Stomach (tissue), 9 donors: Measurements from ENCODE around the gene TPSAB1. TPM values are rescaled to one million over a fixed set of nuclear protein-coding genes. Genes with fewer than 3 reads are reported as not detected.

ENCODE experiments used
- DNase-seq, 2 donors: peaks; one replicate each; pipeline versions ENCODE4 v3.0.0 to v3.0.0-alpha.2; 2013 to 2019
- H3K27ac ChIP-seq, 5 donors: fragments of 200-600 bp in 4 of 5; sonication (generic) in 4 of 5; one replicate each; pipeline ENCODE4 v1.5.1; 2013 to 2019; ENCODE audit warnings: mild to moderate bottlenecking in 1 of 5, moderate library complexity in 1 of 5
- H3K27me3 ChIP-seq, 3 donors: fragments of 200-600 bp; sonication (generic); one replicate each; pipeline ENCODE4 v1.5.1; 2017 to 2019; ENCODE audit warnings: mixed run types in 1 of 3
- H3K36me3 ChIP-seq, 4 donors: fragments of 200-600 bp; sonication (generic); 1 replicate in 3 of 4; 2 replicates in 1 of 4; pipeline ENCODE4 v1.5.1; 2016 to 2019
- H3K4me1 ChIP-seq, 4 donors: fragments of 200-600 bp; sonication (generic); one replicate each; pipeline ENCODE4 v1.5.1; 2016 to 2019
- H3K4me3 ChIP-seq, 4 donors: fragments of 200-600 bp; sonication (generic) in 3 of 4; one replicate each; pipeline ENCODE4 v1.5.1; 2016 to 2019; ENCODE audit warnings: mild to moderate bottlenecking in 1 of 4
- H3K9me3 ChIP-seq, 4 donors: fragments of 200-600 bp; sonication (generic); one replicate each; pipeline ENCODE4 v1.5.1; 2016 to 2019
- CTCF ChIP-seq, 7 experiments: fragments of 450-650 bp in 4 of 7; fragments of 200-600 bp in 3 of 7; sonication (generic) in 3 of 7; IDR thresholded peaks; one replicate each; pipeline ENCODE4 v1.5.1; 2016 to 2019; ENCODE audit warnings: antibody characterized with exemption in 7 of 7, control low read depth in 2 of 7, mild to moderate bottlenecking in 1 of 7
- EP300 ChIP-seq: sonication (generic); formaldehyde crosslinking; IDR thresholded peaks from one replicate; pipeline ENCODE4 v1.6.1; 2017; ENCODE audit warnings: antibody characterized with exemption
- POLR2A ChIP-seq, 4 donors: fragments of 450-650 bp; IDR thresholded peaks; one replicate each; pipeline ENCODE4 v1.6.1; 2016; ENCODE audit warnings: antibody characterized with exemption in 4 of 4, control low read depth in 2 of 4, mild to moderate bottlenecking in 1 of 4, moderate library complexity in 1 of 4
- POLR2AphosphoS5 ChIP-seq, 3 donors: sonication (generic); formaldehyde crosslinking; IDR thresholded peaks; one replicate each; pipeline ENCODE4 v1.6.1; 2016; ENCODE audit warnings: antibody characterized with exemption in 3 of 3
- WGBS, 5 donors: extraction: QIAGEN DNeasy Blood & Tissue Kit in 3 of 5; methylation state at CpG; one replicate each; pipeline versions ENCODE4 v1.1.5 to v1.1.7; 2013 to 2018; 5-methylcytosine and 5-hydroxymethylcytosine counted together
- intact Hi-C: fragments of 100-400 bp; cut with DNase I; formaldehyde crosslinking; loops from one replicate; pipeline ENCODE4 v1.15.1; 2023; ENCODE audit warnings: low total_unique reads
- polyA plus RNA-seq, 3 donors: library from polyadenylated mRNA; stranded (reverse); fragments of 200-250 nt; gene quantifications; one replicate each; pipeline ENCODE4 v1.2.3, GENCODE V29; 2013
- total RNA-seq, 5 donors: library from RNA; depleted of rRNA; stranded (reverse); fragments of >200 nt; gene quantifications; one replicate each; pipeline versions ENCODE4 v1.1.0 to v1.2.3, GENCODE V29; 2014 to 2016
- donor health status: healthy with polysubstance abuse.
- donor health status: Bipolar disorder and iron deficiency.
- donor health status: healthy.

TPSAB1 gene
- total and polyA plus RNA-seq, 8 donors, result 15.4 to 202 (median 71.2) TPM

GRCh38 chr16:1290063-1290501 lies 49.6 kb downstream of the TPSAB1 start:
- 25 to 34% (median 30%) methylated on average over 12 to 22 of the region's 22 CpGs for WGBS, 5 donors
- peaks cover 20 to 95% (median 56%) of the 10 kb centered on the region in 3 donors for H3K27me3 ChIP-seq
- no peaks in the 10 kb centered on the region for H3K9me3 ChIP-seq
- no peak overlapping the region for H3K4me3 ChIP-seq
- no peak for DNase-seq
- H3K36me3 ChIP-seq, result no peaks in the 10 kb centered on the region
- no peak for TF ChIP-seq POLR2A (IDR thresholded peaks at IDR 0.05)
- no peak overlapping the region for H3K27ac ChIP-seq
- intact Hi-C loops, result no loop called here
- H3K4me1 ChIP-seq, result peaks cover 0 to 16% (median 7%) of the 10 kb centered on the region in 4 donors

GRCh38 chr16:1290860-1291575 lies 50.5 kb downstream of the TPSAB1 start:
- DNase-seq, result no peak
- TF ChIP-seq POLR2A (IDR thresholded peaks at IDR 0.05) (no peak), CTCF (IDR thresholded peaks at IDR 0.05) (no peak), POLR2AphosphoS5 (IDR thresholded peaks at IDR 0.05) (no peak), EP300 (no peak)
- no peak overlapping the region for H3K27ac ChIP-seq
- H3K9me3 ChIP-seq, result no peaks in the 10 kb centered on the region
- H3K4me1 ChIP-seq, result peaks cover 0 to 16% (median 7%) of the 10 kb centered on the region in 4 donors
- no peaks in the 10 kb centered on the region for H3K36me3 ChIP-seq
- no peak overlapping the region for H3K4me3 ChIP-seq
- intact Hi-C loops, result no loop called here
- peaks cover 14 to 93% (median 53%) of the 10 kb centered on the region in 3 donors for H3K27me3 ChIP-seq
- WGBS, 5 donors, result 53 to 57% (median 56%) methylated on average over 28 to 29 of the region's 29 CpGs

DNA sequence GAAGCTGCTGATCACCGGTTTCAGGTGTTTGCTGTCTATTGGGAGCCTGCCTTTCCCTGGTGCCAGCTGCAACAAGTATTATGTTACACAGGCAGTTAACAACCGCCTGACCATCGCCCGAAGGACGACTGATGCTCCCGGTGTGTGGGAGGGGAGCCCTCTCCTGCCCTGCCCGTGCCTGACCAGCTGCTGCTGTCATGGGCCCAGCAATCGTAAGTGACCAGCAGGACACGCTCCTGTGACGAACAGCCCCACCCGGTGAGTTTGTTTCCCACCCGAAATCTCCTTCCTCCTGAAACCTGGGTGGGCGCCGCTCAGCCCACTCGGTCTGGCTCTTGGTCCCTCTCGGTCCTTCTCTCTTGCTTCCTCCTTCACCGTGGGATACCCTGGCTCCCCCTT lies 51.1 kb downstream of the TPSAB1 start:
- H3K27ac ChIP-seq, result no peak overlapping the region
- no peak for TF ChIP-seq POLR2A (IDR thresholded peaks at IDR 0.05)
- no peak for TF ChIP-seq POLR2AphosphoS5 (IDR thresholded peaks at IDR 0.05)
- H3K9me3 ChIP-seq, result no peaks in the 10 kb centered on the region
- intact Hi-C loops, result no loop called here
- no peak overlapping the region for H3K4me3 ChIP-seq
- 52 to 59% (median 55%) methylated on average over 16 to 17 of the region's 17 CpGs for WGBS, 5 donors
- H3K4me1 ChIP-seq, result peaks cover 0 to 16% (median 7%) of the 10 kb centered on the region in 4 donors
- H3K36me3 ChIP-seq, result no peaks in the 10 kb centered on the region
- peaks cover 14 to 89% (median 50%) of the 10 kb centered on the region in 3 donors for H3K27me3 ChIP-seq
- no peak for DNase-seq

Other genes starting within 250 kb of the TPSAB1 start
- not detected for gene SSTR5, start 168.0 kb upstream of the TPSAB1 start, total RNA-seq
- gene SSTR5, start 168.0 kb upstream of the TPSAB1 start, polyA plus RNA-seq, result under 1 TPM in 1 of 3 donors, not detected in 2; 0.13 TPM
- gene C1QTNF8, start 144.5 kb upstream of the TPSAB1 start, total RNA-seq, result not detected
- gene C1QTNF8, start 144.5 kb upstream of the TPSAB1 start, polyA plus RNA-seq, result not detected
- gene CACNA1H, start 87.6 kb upstream of the TPSAB1 start, total RNA-seq, result 10 to 100 TPM; 15.8 to 49.6 (median 33.3) TPM
- gene CACNA1H, start 87.6 kb upstream of the TPSAB1 start, polyA plus RNA-seq, result 10 to 100 TPM in 1 of 3 donors, 1 to 10 TPM in 2; 1.5 to 14.5 (median 4.2) TPM
- 10 to 100 TPM in 1 of 5 donors, not detected in 4; 22.9 TPM for gene TPSG1, start 15.4 kb upstream of the TPSAB1 start, total RNA-seq
- 1 to 10 TPM in 1 of 3 donors, under 1 TPM in 1, not detected in 1; 0.10 to 1.2 TPM for gene TPSG1, start 15.4 kb upstream of the TPSAB1 start, polyA plus RNA-seq
- gene TPSB2, start 10.5 kb upstream of the TPSAB1 start, total RNA-seq, result 100 to 1,000 TPM in 2 of 5 donors, 10 to 100 TPM in 1, 1 to 10 TPM in 1, not detected in 1; 1.8 to 158 (median 70.5) TPM
- gene TPSB2, start 10.5 kb upstream of the TPSAB1 start, polyA plus RNA-seq, result 100 to 1,000 TPM in 1 of 3 donors, 10 to 100 TPM in 2; 19.0 to 164 (median 47.9) TPM
- gene TPSD1, start 15.4 kb downstream of the TPSAB1 start, total RNA-seq, result 1 to 10 TPM in 1 of 5 donors, not detected in 4; 7.6 TPM
- gene TPSD1, start 15.4 kb downstream of the TPSAB1 start, polyA plus RNA-seq, result 1 to 10 TPM in 2 of 3 donors, under 1 TPM in 1; 0.70 to 6.4 (median 2.6) TPM
- gene UBE2I, start 68.9 kb downstream of the TPSAB1 start, total RNA-seq, result 10 to 100 TPM; 42.0 to 71.0 (median 48.0) TPM
- gene UBE2I, start 68.9 kb downstream of the TPSAB1 start, polyA plus RNA-seq, result 10 to 100 TPM; 42.2 to 48.2 (median 42.6) TPM
- 10 to 100 TPM in 1 of 5 donors, 1 to 10 TPM in 4; 3.7 to 94.7 (median 6.7) TPM for gene BAIAP3, start 92.9 kb downstream of the TPSAB1 start, total RNA-seq
- gene BAIAP3, start 92.9 kb downstream of the TPSAB1 start, polyA plus RNA-seq, result 1 to 10 TPM; 1.5 to 3.6 (median 2.5) TPM
- 100 to 1,000 TPM in 1 of 5 donors, 10 to 100 TPM in 3, 1 to 10 TPM in 1; 9.3 to 441 (median 41.1) TPM for gene TSR3, start 111.2 kb downstream of the TPSAB1 start, total RNA-seq
- 10 to 100 TPM; 65.6 to 74.5 (median 71.9) TPM for gene TSR3, start 111.2 kb downstream of the TPSAB1 start, polyA plus RNA-seq
- gene GNPTG, start 111.2 kb downstream of the TPSAB1 start, total RNA-seq, result 10 to 100 TPM; 32.5 to 87.9 (median 42.0) TPM
- gene GNPTG, start 111.2 kb downstream of the TPSAB1 start, polyA plus RNA-seq, result 10 to 100 TPM; 30.0 to 56.1 (median 30.4) TPM
- 10 to 100 TPM; 13.6 to 75.0 (median 50.2) TPM for gene UNKL, start 174.0 kb downstream of the TPSAB1 start, total RNA-seq
- gene UNKL, start 174.0 kb downstream of the TPSAB1 start, polyA plus RNA-seq, result 1 to 10 TPM; 4.8 to 5.5 (median 5.0) TPM
- gene UQCC4, start 180.0 kb downstream of the TPSAB1 start, total RNA-seq, result 10 to 100 TPM in 2 of 5 donors, 1 to 10 TPM in 1, not detected in 2; 3.3 to 21.1 (median 16.3) TPM
- gene UQCC4, start 180.0 kb downstream of the TPSAB1 start, polyA plus RNA-seq, result 10 to 100 TPM; 21.0 to 22.8 (median 21.2) TPM
- 10 to 100 TPM in 1 of 5 donors, 1 to 10 TPM in 1, not detected in 3; 2.0 to 21.4 TPM for gene PERCC1, start 190.4 kb downstream of the TPSAB1 start, total RNA-seq
- gene PERCC1, start 190.4 kb downstream of the TPSAB1 start, polyA plus RNA-seq, result 1 to 10 TPM in 1 of 3 donors, not detected in 2; 3.3 TPM
- gene CCDC154, start 203.9 kb downstream of the TPSAB1 start, total RNA-seq, result not detected
- gene CCDC154, start 203.9 kb downstream of the TPSAB1 start, polyA plus RNA-seq, result 1 to 10 TPM in 2 of 3 donors, under 1 TPM in 1; 0.31 to 4.5 (median 3.1) TPM
- 100 to 1,000 TPM in 2 of 5 donors, 10 to 100 TPM in 3; 47.2 to 489 (median 69.1) TPM for gene CLCN7, start 234.3 kb downstream of the TPSAB1 start, total RNA-seq
- 10 to 100 TPM in 2 of 3 donors, 1 to 10 TPM in 1; 8.7 to 36.5 (median 27.3) TPM for gene CLCN7, start 234.3 kb downstream of the TPSAB1 start, polyA plus RNA-seq
- gene PTX4, start 248.2 kb downstream of the TPSAB1 start, total RNA-seq, result not detected
- gene PTX4, start 248.2 kb downstream of the TPSAB1 start, polyA plus RNA-seq, result not detected